Measurements from ENCODE around the gene ARL8A. TPM values are rescaled to one million over a fixed set of nuclear protein-coding genes. Genes with fewer than 3 reads are reported as not detected.

The ARL8A gene
- total RNA-seq, 4 donors from 2014 or later, result 28.2 to 53.5 (median 49.8) TPM

DNA sequence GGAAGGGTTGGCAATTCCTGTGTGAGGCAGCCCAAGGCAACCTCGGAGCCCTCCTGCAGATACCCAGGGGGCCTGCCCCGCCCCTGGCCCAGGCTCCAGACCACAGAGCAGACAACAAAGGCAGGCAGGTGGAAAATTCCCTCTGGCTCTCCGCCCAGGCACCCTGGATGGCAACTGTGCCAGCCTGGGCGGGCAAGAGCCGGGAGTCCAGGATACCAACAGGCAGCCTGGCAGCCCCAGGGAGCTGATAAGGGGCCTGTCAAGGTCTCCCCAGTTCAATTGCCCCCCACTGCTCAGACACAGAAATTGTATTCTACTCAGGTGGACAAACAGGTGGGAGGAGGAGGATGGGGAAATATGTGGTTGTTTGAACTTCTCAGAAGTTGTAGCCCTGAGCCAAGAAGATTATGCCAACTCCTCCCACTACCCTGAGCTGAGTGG, 37.2 kb downstream of the ARL8A start:
- in situ Hi-C loops (cut with MboI; ENCODE audit: low sequenced_read_pairs in 4 of 4) (no loop called here), intact Hi-C loops (cut with DNase I; ENCODE audit: low total_unique reads) (no loop called here)
- Histone ChIP-seq H3K9me3 (no peaks in the 10 kb centered on the region), H3K27me3 (no peaks in the 10 kb centered on the region), H3K27ac (no peak overlapping the region), H3K36me3 (no peaks in the 10 kb centered on the region), H3K4me1 (no peaks in the 10 kb centered on the region), H3K4me3 (no peak overlapping the region)
- no peak for ATAC-seq
- no peak for TF ChIP-seq POLR2A (IDR thresholded peaks at IDR 0.05)
- TF ChIP-seq CTCF (IDR thresholded peaks at IDR 0.05 in 4 of 5, conservative IDR thresholded peaks at IDR 0.05 in 1 of 5), result no peak
- peak in 1 of 2 donors; percentile 16 for DNase-seq

DNA sequence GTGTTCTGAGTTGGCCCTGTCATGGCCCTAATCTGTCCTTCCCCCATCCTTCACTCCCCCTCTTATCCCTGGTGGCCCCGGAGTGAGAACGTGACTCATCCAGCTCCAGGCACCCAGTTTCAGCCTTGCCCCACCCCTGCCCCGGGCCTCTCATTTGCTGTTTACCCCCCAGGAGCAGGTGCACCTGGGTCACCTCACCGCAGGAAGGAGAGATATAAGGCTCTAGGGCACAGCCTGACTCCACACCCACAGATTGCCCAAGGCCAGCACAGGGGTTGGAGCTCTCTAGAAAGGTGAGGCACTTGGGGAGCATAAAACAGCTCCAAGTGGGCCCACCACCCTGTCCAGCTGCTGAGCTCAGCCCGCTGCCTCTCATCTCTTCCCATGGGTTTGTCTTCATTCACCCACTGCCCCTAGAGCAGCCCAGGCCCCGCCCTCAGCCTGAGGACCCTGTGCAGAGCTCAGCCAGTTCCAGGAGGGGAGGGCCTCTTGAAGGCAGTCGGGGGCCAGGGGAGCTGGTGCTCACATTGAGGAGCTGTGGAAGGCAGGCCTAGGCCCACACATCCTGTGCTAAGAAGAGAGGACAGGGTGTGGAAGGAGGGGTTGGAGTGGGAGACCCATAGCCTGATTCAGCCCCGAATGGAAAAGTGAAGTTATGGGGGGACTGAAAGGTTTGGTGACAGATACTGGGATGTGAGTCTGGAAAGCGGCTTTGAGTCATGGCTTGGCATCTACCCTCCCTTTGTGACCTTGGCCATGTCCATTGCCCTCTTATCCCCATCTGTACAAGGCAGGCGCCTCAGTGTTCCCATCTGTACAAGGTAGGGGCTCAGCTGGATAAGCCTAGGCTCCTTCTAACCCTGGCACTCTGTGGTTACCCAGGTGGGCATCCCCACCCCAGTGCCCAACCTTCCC, 37.9 kb downstream of the ARL8A start:
- Histone ChIP-seq H3K9me3 (no peaks in the 10 kb centered on the region), H3K27ac (no peak overlapping the region), H3K36me3 (no peaks in the 10 kb centered on the region), H3K27me3 (no peaks in the 10 kb centered on the region), H3K4me3 (no peak overlapping the region), H3K4me1 (no peaks in the 10 kb centered on the region)
- intact Hi-C loops (cut with DNase I; ENCODE audit: low total_unique reads) (no loop called here), in situ Hi-C loops (cut with MboI; ENCODE audit: low sequenced_read_pairs in 4 of 4) (no loop called here)
- DNase-seq, result no peak
- peak in 1 of 2 donors; percentile 39 for ATAC-seq
- TF ChIP-seq CTCF (IDR thresholded peaks at IDR 0.05 in 4 of 5, conservative IDR thresholded peaks at IDR 0.05 in 1 of 5) (no peak), POLR2A (IDR thresholded peaks at IDR 0.05) (no peak)

DNA sequence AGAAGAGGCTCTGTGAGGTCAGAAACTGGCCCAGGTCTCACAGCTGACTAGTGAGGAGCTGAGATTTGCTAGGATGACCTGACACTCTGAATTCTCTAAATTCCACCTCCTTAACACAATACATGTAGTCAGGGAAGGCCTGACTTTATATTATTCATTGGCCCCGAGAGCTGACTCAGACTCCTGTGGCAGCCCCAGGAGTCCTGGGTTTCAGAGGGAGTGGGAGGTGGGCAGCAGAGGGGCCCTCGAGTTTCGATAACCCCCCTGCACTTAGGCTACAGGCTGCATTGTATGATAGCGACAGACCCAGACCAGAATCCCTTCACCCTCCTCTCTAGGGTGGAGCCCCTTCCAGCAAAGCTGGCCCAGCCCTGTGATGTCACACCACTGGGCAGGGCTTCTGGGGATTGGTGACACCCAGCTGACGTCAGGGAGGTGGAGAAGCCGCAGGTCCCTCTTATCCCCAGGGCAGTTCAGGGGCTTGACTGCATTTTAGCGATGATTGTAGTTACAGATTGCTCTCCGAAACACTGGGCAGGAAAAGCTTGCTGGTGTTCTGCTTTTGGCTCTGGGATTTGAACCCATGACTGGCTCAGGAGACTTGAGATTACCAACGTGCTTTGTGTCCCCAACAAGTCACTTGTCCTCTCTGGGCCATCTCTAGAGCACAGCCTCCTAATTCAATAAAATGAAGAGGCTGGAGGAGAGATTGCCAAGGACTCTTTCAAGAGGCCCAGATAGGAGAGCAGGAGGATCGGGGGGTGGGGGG, 38.8 kb downstream of the ARL8A start:
- Histone ChIP-seq H3K4me1 (no peaks in the 10 kb centered on the region), H3K27ac (no peak overlapping the region), H3K27me3 (no peaks in the 10 kb centered on the region), H3K9me3 (no peaks in the 10 kb centered on the region), H3K36me3 (no peaks in the 10 kb centered on the region), H3K4me3 (no peak overlapping the region)
- intact Hi-C loops (cut with DNase I; ENCODE audit: low total_unique reads), result no loop called here
- in situ Hi-C loops (cut with MboI; ENCODE audit: low sequenced_read_pairs in 4 of 4), result no loop called here
- DNase-seq, result no peak
- TF ChIP-seq POLR2A (IDR thresholded peaks at IDR 0.05), result no peak
- TF ChIP-seq CTCF (IDR thresholded peaks at IDR 0.05 in 4 of 5, conservative IDR thresholded peaks at IDR 0.05 in 1 of 5), result no peak
- no peak for ATAC-seq

GRCh38 chr1:202104073-202104472, 40.5 kb downstream of the ARL8A start:
- Histone ChIP-seq H3K9me3 (no peaks in the 10 kb centered on the region), H3K4me3 (no peak overlapping the region), H3K36me3 (no peaks in the 10 kb centered on the region), H3K27me3 (no peaks in the 10 kb centered on the region), H3K4me1 (no peaks in the 10 kb centered on the region), H3K27ac (no peak overlapping the region)
- ATAC-seq, result no peak
- DNase-seq, result no peak
- TF ChIP-seq CTCF (IDR thresholded peaks at IDR 0.05 in 4 of 5, conservative IDR thresholded peaks at IDR 0.05 in 1 of 5), result no peak
- TF ChIP-seq POLR2A (IDR thresholded peaks at IDR 0.05), result no peak
- intact Hi-C loops (cut with DNase I; ENCODE audit: low total_unique reads) (no loop called here), in situ Hi-C loops (cut with MboI; ENCODE audit: low sequenced_read_pairs in 4 of 4) (no loop called here)

Measured in gastrocnemius medialis (tissue), 4 donors.